RKO (cell line): ENCODE measurements around the gene LTBP3.
"Not testable (repeated sequence)": the region's sequence is repeated elsewhere in the genome, so short reads cannot be mapped to it uniquely, and the experiment has no call there.

Experiments
- DNase-seq: peaks from one replicate; pipeline ENCODE4 v3.0.0-alpha.2; 2016; ENCODE audit warnings: low spot score

LTBP3 gene

DNA sequence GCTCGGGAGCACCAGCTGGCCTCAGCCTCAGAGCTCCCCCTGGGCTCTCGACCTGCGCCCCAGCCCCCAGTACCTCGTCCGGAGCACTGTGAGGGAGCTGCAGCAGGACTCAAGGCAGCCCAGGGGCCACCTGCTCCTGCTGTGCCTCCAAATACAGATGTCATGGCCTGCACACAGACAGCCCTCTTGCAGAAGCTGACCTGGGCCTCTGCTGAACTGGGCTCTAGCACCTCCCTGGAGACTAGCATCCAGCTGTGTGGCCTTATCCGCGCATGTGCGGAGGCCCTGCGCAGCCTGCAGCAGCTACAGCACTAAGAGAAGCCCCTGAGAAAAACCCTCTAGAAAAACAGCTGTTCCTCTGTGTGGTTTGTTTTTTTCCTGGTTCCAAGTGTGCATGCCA lies 13.3 kb upstream of the LTBP3 start:
- no peak for DNase-seq

DNA sequence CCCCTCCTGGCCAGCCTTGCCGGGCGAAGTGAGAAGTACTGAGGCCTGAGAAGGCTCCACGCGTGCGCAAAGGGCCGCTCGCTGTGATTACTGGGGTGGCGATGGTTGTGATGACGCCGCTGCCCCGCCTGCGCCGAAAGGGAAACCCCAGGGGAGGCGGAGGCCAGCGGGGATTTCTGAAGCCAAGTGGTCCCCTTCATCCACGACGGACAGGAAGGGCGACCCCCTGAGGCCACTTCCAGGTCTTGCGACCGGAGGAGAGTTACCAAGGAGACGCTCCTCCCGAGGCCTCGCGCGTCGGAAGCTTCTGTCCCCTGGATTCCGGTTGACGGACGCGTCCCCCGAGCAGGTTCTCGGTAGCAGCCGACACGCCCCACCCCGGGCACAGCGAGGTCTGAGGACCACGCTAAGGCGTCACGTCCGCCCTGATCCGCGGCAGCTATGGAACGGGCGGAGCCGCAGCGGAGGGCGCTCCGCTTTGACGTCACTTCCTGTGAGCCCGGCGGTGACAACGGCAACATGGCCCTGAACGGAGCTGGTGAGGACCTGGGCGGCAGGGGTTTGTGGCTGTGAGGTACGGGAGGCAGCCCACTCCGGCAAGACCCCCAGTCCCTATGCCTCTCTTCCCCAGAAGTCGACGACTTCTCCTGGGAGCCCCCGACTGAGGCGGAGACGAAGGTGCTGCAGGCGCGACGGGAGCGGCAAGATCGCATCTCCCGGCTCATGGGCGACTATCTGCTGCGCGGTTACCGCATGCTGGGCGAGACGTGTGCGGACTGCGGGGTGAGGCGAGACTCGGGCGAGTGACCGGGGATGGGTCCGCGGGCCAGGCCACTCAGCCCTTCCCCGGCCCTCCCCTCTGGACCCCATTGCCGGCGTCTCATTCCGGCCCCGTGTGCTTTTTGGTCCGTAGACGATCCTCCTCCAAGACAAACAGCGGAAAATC lies 12.1 kb upstream of the LTBP3 start, which contains the start of gene ZNRD2:
TSS of gene ZNRD2 (plus strand) at position 505 of the 946 bp plus-strand sequence. CDS start at position 520, 15 bp downstream.
- peak; percentile 98 for DNase-seq

DNA sequence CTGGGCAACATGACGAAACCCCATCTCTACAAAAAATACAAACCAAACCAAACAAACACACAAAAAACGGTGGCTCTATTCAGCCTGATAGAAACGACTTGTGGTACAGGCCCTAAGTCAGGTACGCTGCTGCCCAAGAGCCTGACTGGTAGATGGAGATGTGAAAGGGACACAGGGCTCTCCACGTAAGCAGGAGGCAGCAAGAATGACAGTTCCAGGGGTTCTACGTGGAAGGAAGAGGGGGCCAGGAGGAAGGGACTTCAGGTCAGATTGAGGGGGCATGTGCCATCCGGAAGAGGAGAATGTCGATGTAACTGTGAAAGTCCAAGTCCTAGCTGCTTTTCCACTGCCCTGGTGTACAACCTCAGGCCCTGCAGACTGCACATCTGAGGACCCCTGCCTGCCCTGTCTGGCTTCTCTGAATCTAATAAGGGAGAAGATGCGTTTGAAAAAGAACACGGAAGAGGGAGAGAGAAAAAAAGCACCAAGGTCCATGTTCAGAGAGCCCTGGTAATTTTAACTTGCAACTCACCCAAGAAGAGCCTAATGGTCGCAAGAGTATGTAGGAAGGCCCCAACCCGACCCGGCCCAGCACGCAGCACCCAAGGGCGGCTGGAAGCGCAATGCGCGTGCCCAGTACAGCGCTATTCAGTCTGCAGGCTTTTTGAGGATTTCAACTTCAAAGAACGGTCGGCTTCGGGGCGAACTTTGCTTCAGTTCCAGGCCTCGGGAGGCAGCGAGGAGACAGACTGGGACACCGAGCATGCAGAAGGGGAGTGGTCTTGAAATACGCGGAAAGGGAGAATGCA lies 11.2 kb upstream of the LTBP3 start:
- DNase-seq = no peak

DNA sequence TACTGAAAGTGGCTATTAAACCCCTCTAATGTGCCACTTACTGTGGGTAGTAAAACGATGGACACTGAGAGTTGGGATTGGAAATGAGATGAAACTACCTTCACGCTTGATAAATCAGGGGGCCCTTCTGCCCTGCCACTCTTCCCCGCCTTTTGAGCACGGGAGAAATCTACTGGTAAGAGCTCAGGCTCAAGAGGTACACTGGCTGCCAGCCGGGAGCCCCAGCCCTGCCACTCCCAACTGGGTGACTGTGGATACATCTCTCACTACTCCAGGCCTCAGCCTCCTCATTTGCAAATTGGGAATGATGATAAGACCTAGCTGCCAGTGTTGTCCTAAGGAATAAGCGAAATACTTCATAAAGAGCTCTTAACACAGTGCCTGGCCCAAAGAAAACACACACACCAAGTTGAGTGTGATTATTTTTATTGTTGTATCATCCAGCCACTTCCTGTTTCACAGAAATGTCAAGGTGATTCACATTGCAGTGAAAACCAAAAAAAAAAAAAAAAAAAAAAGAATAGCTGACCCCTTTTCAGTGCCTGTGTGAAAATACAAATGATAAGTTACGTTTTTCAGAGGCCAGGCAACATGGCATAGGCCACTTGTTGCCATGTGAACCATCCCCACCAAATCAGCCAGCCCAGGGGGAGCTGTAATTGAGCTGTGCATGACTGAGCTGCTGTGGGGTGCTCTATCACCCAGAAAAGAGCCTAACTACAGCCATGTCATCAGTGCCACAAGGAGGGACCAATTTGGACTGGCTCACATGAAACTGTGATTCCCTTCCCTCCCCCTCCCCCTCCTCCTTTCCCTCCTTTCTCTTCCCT lies 7.7 kb upstream of the LTBP3 start:
- DNase-seq = no peak

DNA sequence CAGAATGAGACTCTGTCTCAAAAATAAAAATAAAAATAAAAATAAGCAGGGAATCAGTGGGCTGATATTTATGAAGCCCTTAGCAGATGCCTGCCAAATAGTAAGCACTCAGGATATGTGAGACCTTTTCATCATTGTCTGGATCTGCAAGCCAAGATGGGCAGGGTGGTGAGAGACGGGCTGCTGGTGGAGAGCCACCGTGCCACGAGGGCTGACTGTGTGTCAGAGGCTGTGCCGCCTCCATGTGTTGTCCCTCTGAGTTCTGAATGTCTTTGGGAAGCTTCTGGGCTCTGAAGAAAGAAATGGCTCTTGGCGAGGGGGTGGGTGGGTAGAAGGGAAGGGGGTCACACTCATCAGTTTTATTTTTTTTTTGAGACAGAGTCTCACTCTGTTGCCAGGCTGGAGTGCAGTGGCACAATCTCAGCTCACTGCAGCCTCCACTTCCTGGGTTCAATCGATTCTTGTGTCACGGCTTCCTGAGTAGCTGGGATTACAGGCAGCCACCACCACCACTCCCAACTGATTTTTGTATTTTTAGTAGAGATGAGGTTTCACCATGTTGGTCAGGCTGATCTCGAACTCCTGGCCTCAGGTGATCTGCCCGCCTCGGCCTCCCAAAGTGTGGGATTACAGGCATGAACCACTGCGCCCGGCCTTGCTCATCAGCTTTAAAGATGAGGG lies 6.9 kb upstream of the LTBP3 start:
- DNase-seq = not testable (repeated sequence)

DNA sequence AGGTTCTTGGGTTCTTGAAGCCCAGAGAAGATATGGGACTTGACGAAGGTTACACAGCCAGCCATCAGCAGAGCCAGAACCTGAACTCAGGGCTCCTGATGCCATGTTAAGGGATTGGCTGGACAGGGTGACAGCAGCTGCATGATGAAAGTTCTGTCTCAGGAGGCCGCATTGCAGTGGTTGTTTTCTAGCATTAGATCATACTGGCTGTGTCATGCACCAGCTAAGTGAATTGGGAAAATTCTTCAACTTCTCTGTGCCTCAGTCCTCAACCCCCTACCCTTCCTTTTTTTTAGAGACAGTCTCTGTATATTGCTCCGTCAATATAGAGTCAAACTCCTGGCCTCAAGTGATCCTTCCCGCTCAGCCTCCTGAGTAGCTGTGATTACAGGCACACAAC lies 5.4 kb upstream of the LTBP3 start:
- DNase-seq = peak; percentile 64

DNA sequence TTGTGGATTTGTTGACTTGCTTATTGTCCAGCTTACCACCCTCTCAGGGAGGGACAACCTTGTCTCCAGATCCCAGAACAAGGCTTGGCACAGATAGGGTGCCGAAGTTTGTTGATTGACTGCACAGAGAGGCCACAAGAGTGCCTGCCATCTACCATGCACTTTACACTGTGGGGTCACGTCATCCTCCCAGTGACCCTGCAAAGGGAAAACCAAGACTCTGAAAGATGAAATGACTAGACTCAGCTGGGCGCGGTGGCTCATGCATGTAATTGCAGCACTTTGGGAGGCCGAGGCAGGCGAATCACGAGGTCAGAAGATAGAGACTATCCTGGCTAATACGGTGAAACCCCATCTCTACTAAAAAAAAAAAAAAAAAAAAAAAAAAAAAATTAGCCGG lies 4.6 kb upstream of the LTBP3 start:
- no peak for DNase-seq

DNA sequence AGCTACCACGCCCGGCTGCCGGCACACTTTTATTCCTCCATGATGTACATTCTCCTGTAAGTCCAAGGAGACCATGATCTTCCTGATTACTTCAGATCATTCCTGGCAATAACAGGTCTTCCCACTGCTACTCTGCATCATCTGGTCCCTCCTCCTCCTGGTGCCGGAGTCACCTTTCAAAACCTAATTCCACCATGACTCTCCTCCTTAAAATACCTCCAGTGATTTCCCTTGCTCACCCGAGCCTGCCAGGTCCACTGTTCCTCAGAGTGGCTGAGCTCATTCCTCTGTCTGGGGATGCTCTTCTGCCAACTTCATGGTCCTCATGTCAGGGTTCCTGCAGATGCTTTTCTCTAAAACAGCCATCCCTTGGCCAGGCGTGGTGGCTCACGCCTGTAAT lies 3.9 kb upstream of the LTBP3 start:
- DNase-seq = no peak

DNA sequence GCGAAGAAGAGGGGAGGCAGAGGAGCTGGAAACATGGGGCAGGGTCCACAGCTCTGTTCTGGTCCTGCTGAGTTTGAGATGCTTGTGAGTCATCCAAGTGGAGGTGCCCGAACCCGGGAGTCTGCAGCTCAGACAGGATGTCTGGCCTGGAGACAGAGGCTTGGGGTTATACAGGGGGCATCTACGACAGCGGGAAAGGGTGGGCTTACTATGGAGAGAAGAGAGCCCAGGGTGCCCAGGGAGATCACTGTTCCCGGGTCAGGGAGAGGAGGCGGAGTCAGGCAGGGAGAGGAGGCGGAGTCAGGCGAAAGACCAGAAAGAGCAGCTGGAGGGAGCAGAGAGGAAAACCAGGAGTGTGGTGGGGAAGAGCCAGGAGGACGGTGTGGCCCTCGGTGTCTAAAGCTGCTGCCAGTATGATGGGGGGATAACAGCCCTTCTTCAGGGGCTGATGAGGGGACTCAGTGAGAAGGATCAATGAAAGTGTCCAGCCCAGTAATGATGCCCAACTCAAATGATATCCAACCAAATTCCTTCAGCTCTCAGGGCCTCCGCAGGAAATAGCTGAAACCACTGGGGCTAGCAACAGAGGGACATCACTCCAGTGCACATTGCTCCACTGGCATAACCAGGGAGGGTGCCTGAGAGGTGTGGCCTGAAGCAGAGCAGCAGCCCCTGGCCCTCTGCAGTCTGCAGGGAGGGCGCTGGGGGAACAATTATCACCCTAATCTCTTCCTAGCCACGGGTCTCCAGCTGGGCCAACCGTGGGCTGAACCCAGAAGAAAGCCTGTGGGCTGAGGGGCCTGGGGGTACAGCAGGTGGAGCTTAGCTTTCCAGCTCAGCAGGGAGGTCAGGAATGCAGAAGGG lies 2.6 kb upstream of the LTBP3 start:
- DNase-seq = no peak

DNA sequence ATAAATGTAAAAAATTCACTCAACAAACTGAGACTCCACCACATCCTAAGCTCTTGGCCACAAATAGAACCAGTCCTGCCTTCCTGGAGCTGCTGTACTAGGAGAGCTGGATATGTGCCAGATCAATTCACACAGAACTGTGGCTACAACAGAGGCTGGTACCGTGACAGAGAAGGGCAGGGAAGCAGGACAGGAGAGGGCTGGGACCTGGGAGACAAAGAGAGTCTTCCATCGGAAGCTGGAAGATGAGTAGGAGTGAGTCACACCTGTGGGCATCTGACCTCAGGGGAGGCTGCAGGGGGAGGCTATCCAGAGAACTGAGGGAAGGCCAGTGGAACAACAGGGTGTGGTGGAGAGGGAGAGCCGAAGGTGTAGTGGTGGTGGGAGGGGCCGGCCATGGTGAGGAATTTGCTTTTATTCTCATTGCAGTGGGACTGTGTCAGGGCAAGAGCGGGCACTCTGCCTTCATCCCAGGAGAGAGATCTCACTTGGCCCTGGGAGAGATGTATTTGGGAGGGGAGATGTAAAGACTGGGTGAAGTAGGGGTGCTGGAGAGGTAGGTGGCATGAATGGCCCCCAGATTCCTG lies 1.9 kb upstream of the LTBP3 start:
- peak; percentile 71 for DNase-seq

DNA sequence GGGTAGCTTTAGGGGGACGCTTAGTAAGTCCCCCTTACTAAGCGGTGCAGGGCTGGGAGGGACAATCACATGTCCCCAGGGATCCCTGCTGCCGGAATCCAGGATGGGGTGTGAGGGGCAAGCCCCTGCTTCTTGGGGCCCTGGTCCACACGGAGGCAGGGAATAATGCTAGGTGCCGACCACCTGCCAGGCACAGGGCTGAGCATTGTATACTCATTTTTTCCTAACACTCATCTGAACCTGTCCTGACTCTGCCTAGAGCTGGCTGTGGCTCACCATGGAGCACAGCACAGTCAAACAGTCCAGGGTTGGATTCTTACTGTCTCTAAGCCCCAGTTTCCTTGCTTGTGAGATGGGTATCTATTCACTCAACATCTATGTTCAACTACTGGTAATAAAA lies 1.4 kb upstream of the LTBP3 start:
- no peak for DNase-seq

DNA sequence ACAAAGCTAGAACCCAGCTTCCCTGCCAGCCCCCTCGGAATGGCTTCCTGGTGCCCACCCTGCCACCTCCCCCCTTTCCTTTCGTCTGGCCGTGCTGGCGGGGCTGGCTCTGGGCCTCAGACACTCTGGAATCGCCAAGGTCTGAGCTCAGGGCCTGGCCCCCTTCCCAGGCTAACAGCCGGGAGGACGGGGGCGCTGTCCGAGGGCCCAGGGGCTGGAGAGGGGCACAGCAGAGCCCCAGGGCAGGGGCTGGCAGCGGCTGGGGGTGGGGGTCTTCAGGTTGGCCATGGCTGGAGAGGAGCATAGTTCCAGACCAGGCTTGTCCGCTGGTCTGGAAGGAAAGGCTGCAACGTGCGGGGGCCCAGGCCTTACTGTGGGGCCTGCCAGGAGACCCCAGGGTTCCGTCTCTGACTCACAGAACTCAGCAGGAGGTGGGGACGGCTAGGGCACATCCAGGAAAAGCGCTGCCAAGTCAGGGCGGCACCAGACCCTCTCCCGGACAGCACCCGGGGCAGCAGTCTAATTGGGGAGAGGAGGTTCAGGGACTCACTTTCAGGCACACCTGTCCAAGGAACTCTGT lies 861 bp upstream of the LTBP3 start:
- DNase-seq = no peak

DNA sequence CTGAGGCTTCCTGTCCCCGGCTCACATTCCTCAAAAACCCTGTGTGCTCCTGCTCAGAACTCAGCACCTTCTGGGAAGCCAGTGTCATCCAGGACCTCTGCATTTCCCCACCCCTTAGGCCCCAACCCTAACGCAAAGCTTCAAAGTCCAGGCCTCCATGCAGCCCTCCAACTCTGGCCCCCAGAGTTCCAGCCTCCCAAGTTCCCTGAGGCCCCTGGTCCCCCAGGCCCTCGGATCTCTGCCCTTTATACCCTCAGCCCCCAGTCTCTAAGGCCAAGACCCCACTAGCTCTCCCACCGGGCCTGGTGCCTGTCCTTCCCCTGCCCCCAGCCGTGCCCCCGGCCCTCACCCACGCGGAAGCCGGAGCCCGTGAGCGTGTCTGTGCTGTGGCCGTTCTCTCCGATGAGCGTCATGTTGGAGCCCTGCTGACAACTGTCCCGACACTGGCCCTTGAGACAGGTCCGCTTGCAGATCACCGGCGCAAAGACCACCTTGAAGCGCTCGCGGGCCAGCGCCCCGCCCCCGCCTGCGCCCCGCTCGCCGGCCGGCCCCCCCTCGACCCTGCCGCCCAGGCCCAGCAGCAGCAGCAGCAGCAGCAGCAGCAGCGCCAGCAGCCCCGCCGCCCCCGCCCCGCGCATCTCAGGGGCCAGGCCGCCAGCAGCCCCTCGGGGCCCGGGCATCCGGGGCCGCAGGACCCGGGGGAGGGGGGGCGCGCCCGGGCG lies 718 bp downstream of the LTBP3 start:
- DNase-seq = no peak

DNA sequence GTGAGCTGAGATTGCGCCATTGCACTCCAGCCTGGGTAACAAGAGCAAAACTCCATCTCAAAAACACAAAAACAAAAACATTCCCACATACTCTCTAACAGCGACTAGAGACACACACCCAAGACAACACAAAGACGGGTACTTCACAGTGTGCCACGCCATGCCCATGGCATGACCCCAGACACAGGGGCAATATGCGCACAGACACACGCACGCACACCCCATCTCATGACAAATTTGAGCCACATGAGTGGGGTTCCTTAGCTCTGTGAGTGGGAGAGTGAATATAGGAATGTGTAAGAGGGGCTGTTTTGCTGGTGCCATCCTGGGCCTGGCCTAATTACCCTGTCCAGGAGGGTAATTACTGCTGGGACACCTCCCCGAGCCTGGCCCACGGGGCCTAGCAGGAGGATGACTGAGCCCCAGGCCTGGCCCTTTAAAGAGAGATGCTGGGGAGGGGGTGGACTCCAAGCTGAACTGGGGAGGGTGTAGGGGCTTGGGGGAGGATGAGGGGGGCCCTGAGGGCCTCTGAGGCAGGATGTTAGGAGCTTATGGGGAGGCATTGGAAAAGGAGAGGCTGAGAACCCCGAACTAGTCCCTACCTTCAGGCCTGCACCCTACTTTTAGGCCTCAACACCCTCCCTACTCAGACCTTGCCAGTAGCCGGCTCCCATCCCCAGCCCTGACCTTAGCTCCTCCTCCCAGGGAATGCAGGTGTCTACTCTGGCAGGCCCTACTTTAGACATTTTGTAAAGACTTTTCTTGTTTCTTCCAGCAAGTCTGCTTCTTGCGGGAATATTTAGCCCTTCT lies 1.5 kb downstream of the LTBP3 start:
- DNase-seq = no peak

DNA sequence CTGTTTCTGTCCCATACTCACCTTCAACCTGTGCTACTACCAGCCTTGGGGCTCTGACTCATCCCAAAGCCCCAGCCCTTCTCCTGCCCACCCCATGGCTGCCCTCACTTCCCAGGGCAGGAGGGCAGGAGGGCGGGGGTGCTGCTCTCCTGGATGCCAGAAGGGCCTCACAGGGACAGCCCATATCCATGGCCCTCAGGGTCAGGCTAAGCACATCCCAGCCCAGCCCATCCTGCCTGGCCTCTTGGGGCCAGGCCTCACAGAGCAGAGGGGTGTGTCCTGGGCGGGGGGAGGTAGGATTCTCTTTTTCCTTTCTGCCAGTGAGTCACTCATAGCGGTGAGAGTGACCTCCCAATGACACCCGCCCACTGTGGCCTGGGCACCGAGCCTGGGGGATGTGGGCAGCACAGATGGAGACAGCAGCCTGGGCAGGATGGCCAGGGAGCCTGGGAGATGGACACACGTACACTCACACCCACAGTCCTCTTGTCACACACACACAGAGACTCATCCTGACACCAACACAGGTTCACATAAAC lies 2.4 kb downstream of the LTBP3 start:
- DNase-seq = peak; percentile 61

DNA sequence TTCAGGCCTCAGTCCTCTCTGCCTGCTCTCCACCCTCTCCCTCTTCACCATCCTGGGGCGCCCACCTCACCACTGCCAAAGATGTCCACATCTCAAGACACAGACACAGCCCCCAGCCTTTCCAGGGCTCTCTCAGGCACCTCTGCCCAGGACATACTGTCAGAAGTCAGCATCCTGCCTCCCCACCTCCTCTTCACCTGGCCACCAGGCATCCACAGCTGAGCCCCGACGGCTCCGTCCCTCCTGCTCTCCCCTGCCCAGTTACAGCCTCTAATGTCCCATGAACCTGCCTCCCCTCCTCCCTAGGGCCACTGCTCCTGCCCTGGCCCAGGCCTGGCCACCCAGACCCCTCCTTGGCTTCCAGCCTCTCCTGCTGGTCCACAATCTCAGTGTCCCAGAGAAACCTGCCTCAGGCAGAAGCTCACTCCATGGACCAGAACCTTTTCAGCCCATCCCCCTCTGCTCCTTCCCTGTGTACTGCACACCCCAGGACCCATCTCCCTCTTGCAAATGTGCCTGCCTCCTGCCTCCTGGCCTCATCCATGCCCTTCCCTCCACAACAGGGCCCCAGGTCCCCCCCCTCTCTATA lies 3.2 kb downstream of the LTBP3 start:
- DNase-seq = no peak

DNA sequence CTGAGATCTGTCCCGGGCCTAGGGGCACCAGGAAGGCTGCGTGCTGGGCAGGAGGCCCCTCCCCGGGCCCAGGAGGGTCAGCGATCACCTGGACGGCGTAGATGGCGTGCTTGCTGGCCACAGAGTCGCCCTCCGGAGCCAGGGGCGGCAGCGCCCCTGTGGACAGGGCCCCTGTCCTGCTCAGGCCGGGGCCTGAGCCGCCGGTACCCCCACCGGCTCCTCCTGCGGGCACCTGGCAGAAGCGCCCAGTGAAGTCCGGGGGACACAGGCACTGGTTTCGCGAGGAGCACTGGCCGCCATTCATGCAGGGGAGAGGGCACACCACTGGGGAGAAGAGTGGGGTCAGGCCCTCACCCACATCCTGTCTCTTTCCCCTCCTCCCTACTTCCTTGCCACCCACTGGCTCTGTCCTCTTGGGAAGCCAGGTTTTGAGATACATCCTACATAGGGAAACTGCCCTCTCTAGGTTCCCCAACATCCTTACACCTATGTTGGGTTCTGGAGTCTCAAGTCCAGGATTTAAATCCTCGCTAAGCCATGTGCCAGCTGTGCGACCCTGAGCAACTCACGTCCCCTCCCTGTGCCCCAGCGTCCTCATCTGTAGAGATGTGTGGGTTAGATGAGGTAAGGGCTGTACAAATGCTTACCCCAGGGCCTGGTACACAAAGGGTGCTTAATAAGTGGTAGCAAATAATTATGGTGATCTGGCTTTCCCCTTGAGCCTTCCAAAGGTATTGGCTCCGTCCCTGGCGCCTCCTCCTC lies 3.9 kb downstream of the LTBP3 start:
- DNase-seq = no peak
